ENCODE data around the gene ARHGEF12. TPM values are rescaled to one million over a fixed set of nuclear protein-coding genes. Genes with fewer than 3 reads are reported as not detected.

The ARHGEF12 gene
- total RNA-seq, 1 donor from 2014 or later, result 81.7 TPM

- intact Hi-C loops (cut with DNase I), result no loop called here
- ATAC-seq (ENCODE audit: poor library complexity) (peak; percentile 87), DNase-seq (peak; percentile 75)
Measured at GRCh38 chr11:120316880-120317688, 19.1 kb upstream of the ARHGEF12 start.

DNA sequence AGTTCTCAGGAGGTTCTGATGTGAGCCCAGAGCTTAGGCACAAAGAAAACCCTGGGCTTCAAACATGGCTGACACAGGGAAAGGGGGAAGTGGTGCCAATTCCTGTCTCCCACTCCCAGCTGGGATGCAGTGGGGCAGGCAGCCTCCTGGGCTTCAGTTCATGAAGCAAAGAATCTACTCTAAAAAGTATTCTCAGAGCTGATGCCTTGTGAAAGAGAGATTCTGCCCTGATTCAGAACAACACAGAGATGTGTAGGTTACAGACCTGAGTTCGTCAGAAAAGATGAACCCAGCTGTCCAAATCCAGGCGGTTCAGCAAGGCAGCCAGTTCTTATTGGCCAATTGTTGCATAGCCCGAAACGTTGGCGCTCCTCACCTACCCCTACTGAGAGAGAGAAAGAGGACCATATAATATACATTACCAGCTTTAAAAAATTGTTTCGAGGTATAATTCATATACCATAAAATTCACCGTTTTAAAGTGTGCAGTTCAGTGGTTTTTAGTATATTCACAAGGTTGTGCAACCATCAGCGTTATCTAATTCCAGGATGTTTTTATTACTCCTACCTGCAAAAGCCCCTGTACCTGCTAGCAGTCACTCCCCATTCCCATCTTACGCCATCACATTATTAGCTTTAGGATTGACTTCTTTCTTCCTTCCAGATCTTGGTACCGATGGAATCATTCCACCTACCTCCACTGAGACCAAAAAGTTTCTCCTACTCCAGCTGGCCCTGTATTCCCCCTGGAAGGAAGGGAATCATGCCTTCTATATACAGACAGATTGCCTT is 18.3 kb upstream of the ARHGEF12 start:
- no peak for ATAC-seq (ENCODE audit: poor library complexity)
- intact Hi-C loops (cut with DNase I), result no loop called here
- DNase-seq, result no peak

GRCh38 chr11:120318906-120319305 is 17.3 kb upstream of the ARHGEF12 start:
- DNase-seq (no peak), ATAC-seq (ENCODE audit: poor library complexity) (no peak)
- intact Hi-C loops (cut with DNase I), result no loop called here

DNA sequence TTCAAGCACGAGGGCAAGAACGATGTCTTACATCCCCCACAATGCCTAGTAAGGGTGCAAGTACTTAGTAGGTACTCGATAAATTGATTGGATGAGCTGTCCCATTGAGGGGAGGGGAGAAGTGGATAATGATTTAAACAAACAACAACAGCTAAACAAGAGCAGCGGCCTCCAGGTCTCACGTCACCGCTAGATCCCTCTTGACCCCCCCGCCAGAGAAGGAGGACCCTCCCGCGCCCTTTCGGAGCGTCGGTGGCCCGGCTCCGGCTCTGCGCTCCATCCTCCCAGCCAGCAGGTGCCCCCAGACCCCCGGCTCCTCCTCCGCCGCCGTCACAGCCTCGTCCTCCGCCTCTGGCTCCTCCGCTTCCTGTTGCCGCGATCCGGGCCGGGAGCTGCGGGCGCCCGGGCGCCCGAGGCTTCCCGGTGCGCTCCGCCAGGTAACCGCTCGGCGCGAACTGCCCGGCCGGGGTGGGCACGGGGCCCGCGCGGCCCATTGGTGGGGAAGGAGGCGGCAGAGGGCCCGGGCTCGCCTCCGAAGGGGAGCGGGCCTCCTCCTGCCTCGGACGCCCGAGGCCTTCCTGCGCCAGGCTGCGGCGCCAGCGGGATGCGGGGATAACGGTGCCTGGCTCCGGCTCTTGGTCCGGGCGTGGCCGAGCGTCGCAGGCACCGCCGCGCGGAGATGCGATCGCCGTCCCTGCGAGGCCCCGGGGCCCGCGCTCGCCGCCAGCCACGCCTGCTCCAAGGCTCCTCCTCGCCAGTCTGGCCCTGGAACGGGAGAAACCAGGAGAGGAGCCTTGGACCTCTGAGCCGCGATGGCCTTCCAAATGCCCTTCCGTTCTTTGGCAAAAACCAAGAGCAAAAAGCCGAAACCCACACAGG is 11.0 kb upstream of the ARHGEF12 start, which contains the start of gene TLCD5:
Gene TLCD5 (plus strand): TSS at position 368 of the 879 bp plus-strand sequence. CDS start 2,143 bp downstream, outside the sequence.
- DNase-seq (peak; percentile 76), ATAC-seq (ENCODE audit: poor library complexity) (peak; percentile 82)
- intact Hi-C loops (cut with DNase I), result no loop called here

- DNase-seq, result no peak
- ATAC-seq (ENCODE audit: poor library complexity), result peak; percentile 30
- intact Hi-C loops (cut with DNase I), result no loop called here
Measured at GRCh38 chr11:120326228-120326627, 10.0 kb upstream of the ARHGEF12 start.

DNA sequence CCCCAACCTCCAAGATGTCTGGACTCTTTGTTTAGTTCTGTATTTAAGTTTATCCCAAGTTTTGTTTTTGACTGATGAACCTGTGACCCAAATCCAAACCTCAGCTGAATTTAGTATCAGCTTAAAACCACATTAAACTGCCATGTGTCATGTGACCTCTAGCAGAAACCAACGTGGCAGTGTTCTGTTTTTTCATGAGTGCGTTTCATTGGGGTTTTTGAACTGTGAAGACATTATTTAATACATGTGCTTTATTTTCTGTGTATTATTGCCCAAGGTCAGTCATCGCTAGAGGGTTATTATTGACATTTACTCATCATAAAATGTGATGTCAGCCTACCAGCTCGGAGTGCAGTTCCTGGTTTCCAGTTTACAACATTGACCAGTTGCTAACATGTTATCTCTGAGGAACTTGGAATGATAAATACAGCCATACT is 9.3 kb upstream of the ARHGEF12 start:
- intact Hi-C loops (cut with DNase I), result no loop called here
- ATAC-seq (ENCODE audit: poor library complexity), result no peak
- no peak for DNase-seq

DNA sequence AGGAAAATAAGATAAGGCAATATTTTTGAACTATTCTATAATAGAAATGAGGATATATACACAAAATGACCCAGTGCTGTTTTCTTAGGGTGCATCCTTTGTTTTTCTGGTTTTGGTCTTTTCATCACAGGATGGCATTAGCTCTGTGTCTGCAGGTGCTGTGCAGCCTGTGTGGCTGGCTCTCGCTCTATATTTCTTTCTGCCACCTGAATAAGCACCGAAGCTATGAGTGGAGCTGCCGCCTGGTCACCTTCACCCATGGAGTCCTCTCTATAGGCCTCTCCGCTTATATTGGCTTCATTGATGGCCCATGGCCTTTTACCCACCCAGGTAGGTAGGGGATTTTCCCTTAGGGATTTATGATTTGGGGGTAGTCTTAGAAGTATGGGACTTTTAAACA is 8.9 kb upstream of the ARHGEF12 start:
- DNase-seq (no peak), ATAC-seq (ENCODE audit: poor library complexity) (no peak)
- intact Hi-C loops (cut with DNase I), result no loop called here

DNA sequence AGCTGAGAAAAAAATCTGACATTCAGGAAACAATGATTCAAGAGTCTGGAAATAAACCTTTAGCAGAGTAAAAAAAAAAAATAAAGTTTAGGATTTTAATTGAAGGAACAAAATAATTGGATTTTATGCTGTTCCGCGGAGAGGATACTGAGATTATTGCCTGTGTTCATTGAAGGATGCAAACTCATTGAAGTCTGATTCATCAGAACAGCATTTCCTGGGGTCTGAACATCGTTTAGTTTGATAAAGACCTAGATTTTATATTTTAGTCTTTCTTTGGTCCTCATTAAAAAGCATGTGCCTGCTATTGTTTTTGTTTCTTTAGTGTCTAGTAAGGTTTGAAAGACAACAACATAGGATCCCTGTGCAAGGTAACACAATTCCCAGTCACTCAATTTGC is 6.7 kb upstream of the ARHGEF12 start:
- intact Hi-C loops (cut with DNase I), result no loop called here
- DNase-seq (no peak), ATAC-seq (ENCODE audit: poor library complexity) (no peak)

- ATAC-seq (ENCODE audit: poor library complexity) (no peak), DNase-seq (no peak)
- intact Hi-C loops (cut with DNase I), result loop anchor here (10.0 kb wide), 1 partner anchor 105 kb away; no protein-coding TSS in a partner anchor
Measured at GRCh38 chr11:120330045-120330444, 6.2 kb upstream of the ARHGEF12 start.

- intact Hi-C loops (cut with DNase I), result loop anchor here (10.0 kb wide), 1 partner anchor 103 kb away; no protein-coding TSS in a partner anchor
- peak; percentile 53 for DNase-seq
- ATAC-seq (ENCODE audit: poor library complexity), result peak; percentile 19
Measured at GRCh38 chr11:120331301-120331996, 4.8 kb upstream of the ARHGEF12 start.

DNA sequence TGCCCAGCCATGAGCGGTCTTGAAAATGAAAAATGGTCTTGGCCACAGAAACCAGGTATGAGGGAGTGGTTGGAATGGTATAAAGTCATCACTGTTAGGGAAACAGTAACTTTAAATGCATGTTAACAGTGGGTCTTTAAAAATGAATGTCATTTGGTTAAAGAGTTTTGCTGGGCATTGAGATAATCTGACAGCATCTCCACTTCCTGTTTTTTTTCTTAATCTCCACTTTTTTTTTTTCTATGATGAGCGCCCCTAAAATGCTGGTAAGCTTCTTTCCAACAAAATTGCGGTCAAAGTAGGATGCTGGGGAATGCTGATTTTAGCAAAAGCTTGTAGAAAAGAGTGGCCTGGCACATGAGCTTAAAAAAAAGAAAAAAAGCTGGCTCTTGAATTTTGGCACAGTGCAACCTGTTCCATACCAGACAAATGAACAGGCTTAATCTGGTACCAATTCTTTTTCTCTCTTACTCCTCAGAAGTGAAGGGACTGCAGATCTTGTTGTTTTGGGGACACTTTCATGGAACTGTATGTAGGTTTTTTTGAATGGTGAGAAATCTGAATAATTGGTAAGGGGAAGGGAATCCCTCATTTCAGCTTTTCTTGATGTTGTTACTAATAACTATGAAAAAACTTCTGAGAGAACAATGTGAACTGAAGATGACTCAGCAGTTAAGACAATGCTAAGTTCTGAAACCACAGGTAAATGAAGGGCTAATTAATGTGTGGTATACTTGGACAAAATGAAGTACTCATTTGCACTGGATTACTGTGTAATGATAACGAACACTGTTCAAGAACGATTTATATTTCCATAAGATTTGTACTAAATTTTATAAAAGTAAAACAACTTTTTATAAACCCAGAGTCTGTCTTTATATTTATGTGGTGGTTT is 3.1 kb upstream of the ARHGEF12 start:
- no peak for ATAC-seq (ENCODE audit: poor library complexity)
- intact Hi-C loops (cut with DNase I), result loop anchor here (10.0 kb wide), 1 partner anchor 102 kb away; no protein-coding TSS in a partner anchor

DNA sequence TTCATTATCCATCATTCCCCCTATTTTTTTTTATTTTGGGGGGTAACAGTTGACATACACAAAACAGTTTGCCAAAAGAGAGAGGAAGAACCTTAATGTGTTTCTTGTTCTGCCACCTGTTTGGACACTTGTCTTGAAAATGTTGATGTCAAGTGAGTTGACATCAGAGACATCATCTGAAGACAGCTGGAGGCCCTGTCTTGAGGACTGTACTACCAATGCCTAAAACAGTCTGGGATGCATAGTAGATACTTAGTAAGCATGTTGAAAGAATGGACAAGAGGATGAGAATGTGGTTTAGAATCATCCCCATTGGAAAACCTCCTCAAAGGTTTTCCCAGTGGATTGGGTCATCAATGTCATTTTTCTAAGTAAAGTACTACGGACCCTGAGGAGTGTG is 2.4 kb upstream of the ARHGEF12 start:
- intact Hi-C loops (cut with DNase I), result loop anchor here (10.0 kb wide), 1 partner anchor 101 kb away; no protein-coding TSS in a partner anchor
- ATAC-seq (ENCODE audit: poor library complexity) (no peak), DNase-seq (no peak)

More for the DNA sequence above, 3.1 kb upstream of the ARHGEF12 start:
- no peak for DNase-seq

DNA sequence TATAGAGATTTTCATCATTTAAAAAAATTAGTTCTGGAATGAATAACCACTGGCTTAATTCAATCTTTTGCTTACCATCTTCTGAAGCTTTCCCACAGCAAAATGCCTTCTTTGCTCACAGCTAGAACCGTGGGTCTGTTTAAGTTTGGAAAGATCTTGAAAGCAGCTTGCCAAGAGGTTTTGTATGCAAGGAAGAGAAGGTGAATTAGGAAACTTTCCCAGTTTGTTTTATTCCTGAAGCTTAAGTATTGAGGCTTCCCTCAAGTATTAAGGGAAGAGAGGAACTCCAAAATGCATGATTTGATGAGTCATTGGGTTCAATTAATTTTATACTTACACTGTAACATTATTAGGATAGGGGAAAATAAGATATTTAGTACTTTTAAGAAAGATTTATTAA is 1.9 kb upstream of the ARHGEF12 start:
- DNase-seq, result no peak
- intact Hi-C loops (cut with DNase I), result loop anchor here (10.0 kb wide), 1 partner anchor 100 kb away; no protein-coding TSS in a partner anchor
- no peak for ATAC-seq (ENCODE audit: poor library complexity)

GRCh38 chr11:120334894-120335462 is 1.2 kb upstream of the ARHGEF12 start:
- intact Hi-C loops (cut with DNase I), result loop anchor here (5.0 to 10.0 kb wide), 2 partner anchors 77 to 100 kb away; no protein-coding TSS in a partner anchor
- ATAC-seq (ENCODE audit: poor library complexity) (peak; percentile 41), DNase-seq (no peak)

DNA sequence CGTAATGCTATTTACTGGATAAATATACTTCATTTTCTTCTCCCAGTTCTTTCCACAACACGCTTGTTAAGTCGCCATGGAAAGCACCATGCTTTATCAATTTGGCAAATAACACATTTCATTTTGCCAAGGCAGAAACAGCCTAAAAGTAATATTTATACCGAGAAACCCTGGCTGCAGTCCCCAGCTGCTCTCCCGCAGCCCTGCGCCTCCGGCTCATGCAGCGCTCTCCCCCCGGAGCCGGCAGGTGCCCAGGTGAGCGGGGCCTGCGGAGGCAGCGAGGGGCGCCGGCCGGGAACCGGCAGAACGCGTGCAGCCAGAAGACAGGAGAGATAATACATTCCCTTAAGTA is 681 bp upstream of the ARHGEF12 start:
- peak; percentile 25 for ATAC-seq (ENCODE audit: poor library complexity)
- intact Hi-C loops (cut with DNase I), result loop anchor here (5.0 to 10.0 kb wide), 2 partner anchors 77 to 99 kb away; no protein-coding TSS in a partner anchor

GRCh38 chr11:120336641-120337354 is 585 bp downstream of the ARHGEF12 start:
- DNase-seq (peak; percentile 69), ATAC-seq (ENCODE audit: poor library complexity) (peak; percentile 28)
- intact Hi-C loops (cut with DNase I), result loop anchor here (5.0 to 10.0 kb wide), 2 partner anchors 76 to 98 kb away; no protein-coding TSS in a partner anchor

More for the DNA sequence above, 681 bp upstream of the ARHGEF12 start:
- no peak for DNase-seq

Measured in Right ventricle myocardium superior (tissue), 1 donor.